Endothelial cell of umbilical vein (primary cell): ENCODE measurements around the gene TMEM51.

Experiments used
- CTCF ChIP-seq, 2 donors: IDR thresholded peaks; 1 replicate in 1 of 2; 2 replicates in 1 of 2; pipeline ENCODE4 v1.5.1; 2011; ENCODE audit warnings: low read length in 2 of 2, mild to moderate bottlenecking in 2 of 2, moderate library complexity in 2 of 2, control low read depth in 1 of 2, inconsistent platforms in 1 of 2, low read depth in 1 of 2; ENCODE audit not compliant: insufficient read depth in 1 of 2; ENCODE audit errors: extremely low read depth in 1 of 2
- GATA2 ChIP-seq: IDR thresholded peaks from 2 replicates; pipeline ENCODE4 v1.7.0; 2011; ENCODE audit warnings: low read depth, mild to moderate bottlenecking, moderate library complexity, mixed read lengths, low read length; ENCODE audit not compliant: insufficient read length, insufficient read depth
- MAX ChIP-seq: IDR thresholded peaks from 2 replicates; pipeline ENCODE4 v1.6.1; 2011; ENCODE audit not compliant: insufficient read depth, insufficient read length
- POLR2A ChIP-seq: IDR thresholded peaks from 2 replicates; pipeline ENCODE4 v1.6.1; 2012; ENCODE audit warnings: low read depth, mild to moderate bottlenecking, control low read depth, low read length
- POLR2AphosphoS5 ChIP-seq: IDR thresholded peaks from 2 replicates; pipeline ENCODE4 v1.6.1; 2012; ENCODE audit warnings: low read depth, mild to moderate bottlenecking, control low read depth, low read length, moderate library complexity; ENCODE audit not compliant: insufficient read depth

GRCh38 chr1:15146971-15147376 is 6.6 kb upstream of the TMEM51 start:
- TF ChIP-seq MAX, result no peak
- no peak for TF ChIP-seq CTCF (IDR thresholded peaks at IDR 0.05; ENCODE audit: extremely low read depth in 1 of 2, insufficient read depth in 1 of 2, low read depth in 1 of 2, low read length in 2 of 2)
- no peak for TF ChIP-seq GATA2
- TF ChIP-seq POLR2A, result no peak
- TF ChIP-seq POLR2AphosphoS5, result no peak
